GM12878 (cell line): ENCODE results near the gene SRF. TPM values are rescaled to one million over a fixed set of nuclear protein-coding genes. Genes with fewer than 3 reads are reported as not detected.
A peak's percentile ranks its signal among the peaks of the same experiment; 100 is the strongest.

Experiments
- CBX3 ChIP-seq: fragments of 200-600 bp; sonication (generic); IDR thresholded peaks from 2 replicates; pipeline ENCODE4 v1.6.1; 2016; ENCODE audit warnings: low read depth, borderline replicate concordance
- IRF4 ChIP-seq: IDR thresholded peaks from 2 replicates; pipeline ENCODE4 v1.6.1; 2011; ENCODE audit warnings: low read depth, low read length
- KDM1A ChIP-seq: fragments of 200-600 bp; sonication (generic); IDR thresholded peaks from 2 replicates; pipeline ENCODE4 v1.6.1; 2016; ENCODE audit warnings: borderline replicate concordance
- NFXL1 ChIP-seq: fragments of 450-650 bp; IDR thresholded peaks from 2 replicates; pipeline ENCODE4 v1.6.1; 2017; ENCODE audit warnings: antibody characterized with exemption, mild to moderate bottlenecking, borderline replicate concordance
- NR2C2 ChIP-seq: IDR thresholded peaks from 2 replicates; pipeline ENCODE4 v1.6.1; 2011; ENCODE audit warnings: borderline replicate concordance, low read depth; ENCODE audit not compliant: control insufficient read depth, insufficient read length
- POU2F2 ChIP-seq: IDR thresholded peaks from 3 replicates; pipeline ENCODE4 v1.6.1; 2011; ENCODE audit warnings: low read depth, mild to moderate bottlenecking, low read length, borderline replicate concordance
- RB1 ChIP-seq: fragments of 450-650 bp; formaldehyde crosslinking; IDR thresholded peaks from 2 replicates; pipeline ENCODE4 v1.6.1; 2017; ENCODE audit warnings: mild to moderate bottlenecking, borderline replicate concordance
- SMAD1 ChIP-seq: fragments of 450-650 bp; IDR thresholded peaks from 2 replicates; pipeline ENCODE4 v1.6.1; 2018; ENCODE audit warnings: mild to moderate bottlenecking, low read depth; ENCODE audit not compliant: partially characterized antibody
- SRF ChIP-seq, 2 experiments: IDR thresholded peaks; 2 replicates each; pipeline ENCODE4 v1.6.1; 2011; ENCODE audit warnings: low read depth in 2 of 2, low read length in 2 of 2, mild to moderate bottlenecking in 1 of 2, moderate library complexity in 1 of 2
- TCF12 ChIP-seq: IDR thresholded peaks from 2 replicates; pipeline ENCODE4 v1.6.1; 2011; ENCODE audit warnings: low read depth, mild to moderate bottlenecking, low read length
- ZZZ3 ChIP-seq: IDR thresholded peaks from 2 replicates; pipeline ENCODE4 v1.6.1; 2011; ENCODE audit warnings: low read depth; ENCODE audit not compliant: control insufficient read depth, insufficient read length
- polyA plus RNA-seq, 11 experiments: library from polyadenylated mRNA; depleted of rRNA in 4 of 11; unstranded in 6 of 11; stranded (reverse) in 5 of 11; fragments of >200 nt; fragmentation: Nextera tagmentation in 4 of 11; fragmentation: Illumina TruSeq in 1 of 11; extraction: Ambion mirVana in 4 of 11; extraction: Trizol in 1 of 11; gene quantifications; 1 replicate in 1 of 11; 2 replicates in 10 of 11; pipeline versions ENCODE4 v1.2.1 to v1.2.3, GENCODE V29; 2011 to 2016; ENCODE audit warnings: inconsistent platforms in 2 of 11, missing spikeins in 2 of 11, low read depth in 1 of 11
- total RNA-seq, 4 experiments: library from RNA; depleted of rRNA in 3 of 4; stranded (reverse); fragments of >200 nt in 3 of 4; fragmentation: Illumina TruSeq in 1 of 4; extraction: Trizol in 1 of 4; gene quantifications; 2 replicates each; pipeline versions ENCODE4 v1.2.1 to v1.2.3, GENCODE V29; 2013 to 2021
- TF ChIP-seq, protein P1 (sequence below): IDR thresholded peaks from 2 replicates; pipeline ENCODE4 v1.6.1; 2011; ENCODE audit warnings: mild to moderate bottlenecking, low read depth, low read length, moderate library complexity; ENCODE audit not compliant: insufficient replicate concordance
- TF ChIP-seq, protein P2 (sequence below): fragments of 450-650 bp; IDR thresholded peaks from 2 replicates; pipeline ENCODE4 v1.6.1; 2016; ENCODE audit warnings: mild to moderate bottlenecking
- TF ChIP-seq, protein P3 (sequence below): fragments of 450-650 bp; IDR thresholded peaks from 2 replicates; pipeline ENCODE4 v1.6.1; 2017; ENCODE audit warnings: mild to moderate bottlenecking
- TF ChIP-seq, protein P4 (sequence below): IDR thresholded peaks from 2 replicates; pipeline ENCODE4 v1.6.1; 2012; ENCODE audit warnings: mild to moderate bottlenecking, low read depth, low read length
- TF ChIP-seq, protein P5 (sequence below): fragments of 450-650 bp; IDR thresholded peaks from 2 replicates; pipeline ENCODE4 v1.6.1; 2018; ENCODE audit warnings: mild to moderate bottlenecking, low read depth, moderate library complexity; ENCODE audit not compliant: partially characterized antibody

Gene SRF
- total and polyA plus RNA-seq, 10 of the 15 experiments (the other 5 are each of a cell fraction or from before 2014, with no cell fraction given): 2.3 to 56.3 (median 28.2) TPM

DNA sequence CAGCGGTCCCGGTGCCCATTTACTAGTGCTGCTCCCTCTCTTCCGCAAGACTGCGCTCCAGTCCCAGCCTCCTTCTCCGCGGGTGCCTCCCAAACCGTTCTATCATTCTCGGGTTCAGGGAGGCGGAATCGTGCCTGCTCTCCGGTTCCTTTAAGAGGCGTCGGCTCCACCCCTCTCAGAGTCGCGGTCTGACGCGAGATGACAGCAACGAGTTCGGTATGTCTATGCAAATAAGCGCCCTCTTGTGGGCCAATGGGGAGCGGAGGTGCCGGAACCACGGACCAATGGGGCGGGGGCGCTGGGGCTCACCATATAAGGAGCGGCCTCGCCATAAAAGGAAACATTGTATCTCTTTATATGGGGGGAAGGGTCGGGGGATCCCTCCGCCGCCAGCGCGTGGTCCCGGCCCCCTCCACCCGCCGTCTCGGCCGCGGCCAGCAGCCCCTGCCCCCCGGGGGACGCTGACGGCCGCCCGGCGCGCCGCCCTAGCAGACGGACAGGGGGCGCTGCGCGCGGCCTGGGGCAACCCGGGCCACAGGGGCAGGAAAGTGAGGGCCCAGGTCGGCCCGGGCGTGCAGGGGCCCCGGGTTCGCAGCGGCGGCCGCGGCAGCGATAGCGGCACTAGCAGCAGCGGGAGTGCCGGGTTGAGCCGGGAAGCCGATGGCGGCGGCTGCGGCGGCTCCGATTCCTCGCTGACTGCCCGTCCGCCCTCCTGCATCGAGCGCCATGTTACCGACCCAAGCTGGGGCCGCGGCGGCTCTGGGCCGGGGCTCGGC lies at the start of gene SRF (continued):
- TF ChIP-seq, protein P1, sequence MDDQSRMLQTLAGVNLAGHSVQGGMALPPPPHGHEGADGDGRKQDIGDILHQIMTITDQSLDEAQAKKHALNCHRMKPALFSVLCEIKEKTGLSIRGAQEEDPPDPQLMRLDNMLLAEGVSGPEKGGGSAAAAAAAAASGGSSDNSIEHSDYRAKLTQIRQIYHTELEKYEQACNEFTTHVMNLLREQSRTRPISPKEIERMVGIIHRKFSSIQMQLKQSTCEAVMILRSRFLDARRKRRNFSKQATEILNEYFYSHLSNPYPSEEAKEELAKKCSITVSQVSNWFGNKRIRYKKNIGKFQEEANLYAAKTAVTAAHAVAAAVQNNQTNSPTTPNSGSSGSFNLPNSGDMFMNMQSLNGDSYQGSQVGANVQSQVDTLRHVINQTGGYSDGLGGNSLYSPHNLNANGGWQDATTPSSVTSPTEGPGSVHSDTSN: no peak
- TF ChIP-seq POU2F2 (peak; percentile 91; the same call in 2 of the 3 replicates), NFXL1 (peak; percentile 33; the same call in 1 of the 2 replicates), SMAD1 (no peak), CBX3 (no peak), SRF (IDR thresholded peaks at IDR 0.05; ENCODE audit: low read depth in 2 of 2, low read length in 2 of 2) (peak; percentile 93 to 98), ZZZ3 (no peak), KDM1A (no peak), NR2C2 (no peak), RB1 (peak; percentile 69; the same call in 1 of the 2 replicates), TCF12 (no peak), IRF4 (0 out of 2 replicates have a peak, but pooled peaks have one; percentile 12)
- TF ChIP-seq, protein P2, sequence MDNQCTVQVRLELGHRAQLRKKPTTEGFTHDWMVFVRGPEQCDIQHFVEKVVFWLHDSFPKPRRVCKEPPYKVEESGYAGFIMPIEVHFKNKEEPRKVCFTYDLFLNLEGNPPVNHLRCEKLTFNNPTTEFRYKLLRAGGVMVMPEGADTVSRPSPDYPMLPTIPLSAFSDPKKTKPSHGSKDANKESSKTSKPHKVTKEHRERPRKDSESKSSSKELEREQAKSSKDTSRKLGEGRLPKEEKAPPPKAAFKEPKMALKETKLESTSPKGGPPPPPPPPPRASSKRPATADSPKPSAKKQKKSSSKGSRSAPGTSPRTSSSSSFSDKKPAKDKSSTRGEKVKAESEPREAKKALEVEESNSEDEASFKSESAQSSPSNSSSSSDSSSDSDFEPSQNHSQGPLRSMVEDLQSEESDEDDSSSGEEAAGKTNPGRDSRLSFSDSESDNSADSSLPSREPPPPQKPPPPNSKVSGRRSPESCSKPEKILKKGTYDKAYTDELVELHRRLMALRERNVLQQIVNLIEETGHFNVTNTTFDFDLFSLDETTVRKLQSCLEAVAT: no peak
- TF ChIP-seq, protein P3, sequence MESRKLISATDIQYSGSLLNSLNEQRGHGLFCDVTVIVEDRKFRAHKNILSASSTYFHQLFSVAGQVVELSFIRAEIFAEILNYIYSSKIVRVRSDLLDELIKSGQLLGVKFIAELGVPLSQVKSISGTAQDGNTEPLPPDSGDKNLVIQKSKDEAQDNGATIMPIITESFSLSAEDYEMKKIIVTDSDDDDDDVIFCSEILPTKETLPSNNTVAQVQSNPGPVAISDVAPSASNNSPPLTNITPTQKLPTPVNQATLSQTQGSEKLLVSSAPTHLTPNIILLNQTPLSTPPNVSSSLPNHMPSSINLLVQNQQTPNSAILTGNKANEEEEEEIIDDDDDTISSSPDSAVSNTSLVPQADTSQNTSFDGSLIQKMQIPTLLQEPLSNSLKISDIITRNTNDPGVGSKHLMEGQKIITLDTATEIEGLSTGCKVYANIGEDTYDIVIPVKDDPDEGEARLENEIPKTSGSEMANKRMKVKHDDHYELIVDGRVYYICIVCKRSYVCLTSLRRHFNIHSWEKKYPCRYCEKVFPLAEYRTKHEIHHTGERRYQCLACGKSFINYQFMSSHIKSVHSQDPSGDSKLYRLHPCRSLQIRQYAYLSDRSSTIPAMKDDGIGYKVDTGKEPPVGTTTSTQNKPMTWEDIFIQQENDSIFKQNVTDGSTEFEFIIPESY: peak; percentile 26; the same call in 1 of the 2 replicates
- TF ChIP-seq, protein P4, sequence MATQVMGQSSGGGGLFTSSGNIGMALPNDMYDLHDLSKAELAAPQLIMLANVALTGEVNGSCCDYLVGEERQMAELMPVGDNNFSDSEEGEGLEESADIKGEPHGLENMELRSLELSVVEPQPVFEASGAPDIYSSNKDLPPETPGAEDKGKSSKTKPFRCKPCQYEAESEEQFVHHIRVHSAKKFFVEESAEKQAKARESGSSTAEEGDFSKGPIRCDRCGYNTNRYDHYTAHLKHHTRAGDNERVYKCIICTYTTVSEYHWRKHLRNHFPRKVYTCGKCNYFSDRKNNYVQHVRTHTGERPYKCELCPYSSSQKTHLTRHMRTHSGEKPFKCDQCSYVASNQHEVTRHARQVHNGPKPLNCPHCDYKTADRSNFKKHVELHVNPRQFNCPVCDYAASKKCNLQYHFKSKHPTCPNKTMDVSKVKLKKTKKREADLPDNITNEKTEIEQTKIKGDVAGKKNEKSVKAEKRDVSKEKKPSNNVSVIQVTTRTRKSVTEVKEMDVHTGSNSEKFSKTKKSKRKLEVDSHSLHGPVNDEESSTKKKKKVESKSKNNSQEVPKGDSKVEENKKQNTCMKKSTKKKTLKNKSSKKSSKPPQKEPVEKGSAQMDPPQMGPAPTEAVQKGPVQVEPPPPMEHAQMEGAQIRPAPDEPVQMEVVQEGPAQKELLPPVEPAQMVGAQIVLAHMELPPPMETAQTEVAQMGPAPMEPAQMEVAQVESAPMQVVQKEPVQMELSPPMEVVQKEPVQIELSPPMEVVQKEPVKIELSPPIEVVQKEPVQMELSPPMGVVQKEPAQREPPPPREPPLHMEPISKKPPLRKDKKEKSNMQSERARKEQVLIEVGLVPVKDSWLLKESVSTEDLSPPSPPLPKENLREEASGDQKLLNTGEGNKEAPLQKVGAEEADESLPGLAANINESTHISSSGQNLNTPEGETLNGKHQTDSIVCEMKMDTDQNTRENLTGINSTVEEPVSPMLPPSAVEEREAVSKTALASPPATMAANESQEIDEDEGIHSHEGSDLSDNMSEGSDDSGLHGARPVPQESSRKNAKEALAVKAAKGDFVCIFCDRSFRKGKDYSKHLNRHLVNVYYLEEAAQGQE: no peak
- TF ChIP-seq, protein P5, sequence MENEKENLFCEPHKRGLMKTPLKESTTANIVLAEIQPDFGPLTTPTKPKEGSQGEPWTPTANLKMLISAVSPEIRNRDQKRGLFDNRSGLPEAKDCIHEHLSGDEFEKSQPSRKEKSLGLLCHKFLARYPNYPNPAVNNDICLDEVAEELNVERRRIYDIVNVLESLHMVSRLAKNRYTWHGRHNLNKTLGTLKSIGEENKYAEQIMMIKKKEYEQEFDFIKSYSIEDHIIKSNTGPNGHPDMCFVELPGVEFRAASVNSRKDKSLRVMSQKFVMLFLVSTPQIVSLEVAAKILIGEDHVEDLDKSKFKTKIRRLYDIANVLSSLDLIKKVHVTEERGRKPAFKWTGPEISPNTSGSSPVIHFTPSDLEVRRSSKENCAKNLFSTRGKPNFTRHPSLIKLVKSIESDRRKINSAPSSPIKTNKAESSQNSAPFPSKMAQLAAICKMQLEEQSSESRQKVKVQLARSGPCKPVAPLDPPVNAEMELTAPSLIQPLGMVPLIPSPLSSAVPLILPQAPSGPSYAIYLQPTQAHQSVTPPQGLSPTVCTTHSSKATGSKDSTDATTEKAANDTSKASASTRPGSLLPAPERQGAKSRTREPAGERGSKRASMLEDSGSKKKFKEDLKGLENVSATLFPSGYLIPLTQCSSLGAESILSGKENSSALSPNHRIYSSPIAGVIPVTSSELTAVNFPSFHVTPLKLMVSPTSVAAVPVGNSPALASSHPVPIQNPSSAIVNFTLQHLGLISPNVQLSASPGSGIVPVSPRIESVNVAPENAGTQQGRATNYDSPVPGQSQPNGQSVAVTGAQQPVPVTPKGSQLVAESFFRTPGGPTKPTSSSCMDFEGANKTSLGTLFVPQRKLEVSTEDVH: no peak
